Measurements from ENCODE around the gene GPR161. TPM values are rescaled to one million over a fixed set of nuclear protein-coding genes. Genes with fewer than 3 reads are reported as not detected.
"Not testable (repeated sequence)": the region's sequence is repeated elsewhere in the genome, so short reads cannot be mapped to it uniquely, and the experiment has no call there.

GPR161 gene
- total RNA-seq, 3 donors from 2014 or later (not counting 1 experiment from before 2014, with no cell fraction given), result not detected

GRCh38 chr1:168057921-168058320 is 78.8 kb downstream of the GPR161 start:
- 100% methylated on average over 1 of the region's 2 CpGs for WGBS (ENCODE audit: insufficient coverage)
- peaks cover 7% of the 10 kb centered on the region for H3K4me1 ChIP-seq (ENCODE audit: control insufficient read depth, insufficient read depth, low read length)
- Mint-ChIP-seq H3K4me1 (peaks cover 10 to 14% of the 10 kb centered on the region in 2 donors), H3K27me3 (ENCODE audit: low read depth in 2 of 2) (no peaks in the 10 kb centered on the region), H3K9me3 (no peaks in the 10 kb centered on the region), H3K4me3 (no peak overlapping the region), H3K27ac (no peak overlapping the region), H3K36me3 (no peaks in the 10 kb centered on the region)
- TF ChIP-seq CTCF (IDR thresholded peaks at IDR 0.05), result no peak
- no peak overlapping the region for H3K27ac ChIP-seq (ENCODE audit: low read length)
- ATAC-seq (no peak), DNase-seq (no peak)
- no peaks in the 10 kb centered on the region for H3K27me3 ChIP-seq (ENCODE audit: control insufficient read depth, insufficient read depth, low read length)
- peaks cover 2% of the 10 kb centered on the region for H3K36me3 ChIP-seq (ENCODE audit: control insufficient read depth, insufficient read depth, low read length)
- H3K9me3 ChIP-seq (ENCODE audit: control insufficient read depth, insufficient read depth, low read length), result no peaks in the 10 kb centered on the region
- no peak overlapping the region for H3K4me3 ChIP-seq (ENCODE audit: low read length)
- intact Hi-C loops (cut with micrococcal nuclease), result no loop called here

GRCh38 chr1:168057355-168057754 is 79.4 kb downstream of the GPR161 start:
- WGBS (ENCODE audit: insufficient coverage), result no CpG with 5 or more reads among the region's 1 CpG
- Histone ChIP-seq H3K4me1 (ENCODE audit: control insufficient read depth, insufficient read depth, low read length) (peaks cover 7% of the 10 kb centered on the region), H3K9me3 (ENCODE audit: control insufficient read depth, insufficient read depth, low read length) (no peaks in the 10 kb centered on the region), H3K4me3 (ENCODE audit: low read length) (no peak overlapping the region), H3K27me3 (ENCODE audit: control insufficient read depth, insufficient read depth, low read length) (no peaks in the 10 kb centered on the region), H3K27ac (ENCODE audit: low read length) (no peak overlapping the region), H3K36me3 (ENCODE audit: control insufficient read depth, insufficient read depth, low read length) (peaks cover 2% of the 10 kb centered on the region)
- TF ChIP-seq CTCF (IDR thresholded peaks at IDR 0.05), result no peak
- DNase-seq, result no peak
- peaks cover 15 to 18% of the 10 kb centered on the region in 2 donors for H3K4me1 Mint-ChIP-seq
- H3K27me3 Mint-ChIP-seq (ENCODE audit: low read depth in 2 of 2), result no peaks in the 10 kb centered on the region
- ATAC-seq, result no peak
- no peaks in the 10 kb centered on the region for H3K36me3 Mint-ChIP-seq
- H3K27ac Mint-ChIP-seq, result no peak overlapping the region
- H3K4me3 Mint-ChIP-seq, result no peak overlapping the region
- intact Hi-C loops (cut with micrococcal nuclease), result no loop called here
- H3K9me3 Mint-ChIP-seq, result no peaks in the 10 kb centered on the region

GRCh38 chr1:168056152-168056551 is 80.6 kb downstream of the GPR161 start:
- peak; percentile 44 to 73 (median 54) for ATAC-seq
- intact Hi-C loops (cut with micrococcal nuclease); H3K4me3 ChIP-seq (ENCODE audit: low read length); H3K27ac ChIP-seq (ENCODE audit: low read length); H3K27ac Mint-ChIP-seq; H3K36me3 Mint-ChIP-seq; H3K9me3 Mint-ChIP-seq; H3K4me3 Mint-ChIP-seq; H3K27me3 Mint-ChIP-seq (ENCODE audit: low read depth in 2 of 2); H3K36me3 ChIP-seq (ENCODE audit: control insufficient read depth, insufficient read depth, low read length); H3K4me1 ChIP-seq (ENCODE audit: control insufficient read depth, insufficient read depth, low read length); DNase-seq; H3K27me3 ChIP-seq (ENCODE audit: control insufficient read depth, insufficient read depth, low read length); H3K9me3 ChIP-seq (ENCODE audit: control insufficient read depth, insufficient read depth, low read length): not testable (repeated sequence)
- 58% methylated on average over 10 of the region's 35 CpGs for WGBS (ENCODE audit: insufficient coverage)
- H3K4me1 Mint-ChIP-seq, result peaks cover 18% of the 10 kb centered on the region in 2 donors

- Histone ChIP-seq H3K4me3 (ENCODE audit: low read length) (no peak overlapping the region), H3K4me1 (ENCODE audit: control insufficient read depth, insufficient read depth, low read length) (peaks cover 7% of the 10 kb centered on the region), H3K36me3 (ENCODE audit: control insufficient read depth, insufficient read depth, low read length) (peaks cover 2% of the 10 kb centered on the region), H3K9me3 (ENCODE audit: control insufficient read depth, insufficient read depth, low read length) (no peaks in the 10 kb centered on the region), H3K27me3 (ENCODE audit: control insufficient read depth, insufficient read depth, low read length) (no peaks in the 10 kb centered on the region), H3K27ac (ENCODE audit: low read length) (no peak overlapping the region)
- H3K27me3 Mint-ChIP-seq (ENCODE audit: low read depth in 2 of 2), result no peaks in the 10 kb centered on the region
- ATAC-seq (peak in 2 of 3 donors; percentile 53 to 65), DNase-seq (no peak)
- H3K9me3 Mint-ChIP-seq, result no peaks in the 10 kb centered on the region
- 34% methylated on average over 2 of the region's 3 CpGs for WGBS (ENCODE audit: insufficient coverage)
- intact Hi-C loops (cut with micrococcal nuclease), result no loop called here
- TF ChIP-seq CTCF (IDR thresholded peaks at IDR 0.05), result no peak
- H3K4me3 Mint-ChIP-seq, result no peak overlapping the region
- no peak overlapping the region for H3K27ac Mint-ChIP-seq
- H3K36me3 Mint-ChIP-seq, result no peaks in the 10 kb centered on the region
- H3K4me1 Mint-ChIP-seq, result peaks cover 18% of the 10 kb centered on the region in 2 donors
These were observed 82.6 kb downstream of the GPR161 start for GRCh38 chr1:168054117-168054516.

All from natural killer cell (primary cell).